B cell (primary cell): ENCODE measurements around the gene SNX32. TPM values are rescaled to one million over a fixed set of nuclear protein-coding genes. Genes with fewer than 3 reads are reported as not detected.

Source experiments
- ATAC-seq: fragments of 200-7000 bp; cut with Tn5 transposase; one replicate; pipeline ENCODE4 v1.10.0; 2021; ENCODE audit warnings: low read depth, mild to moderate bottlenecking, moderate number of reproducible peaks, moderate library complexity
- CTCF ChIA-PET: fragments of 350-600 bp; sonication (Branson Sonifier 250); formaldehyde crosslinking; loops from one replicate; lab custom pipeline; 2021; ENCODE audit warnings: antibody characterized with exemption, inconsistent platforms; lab: Charles Lee
- POLR2A ChIA-PET: fragments of 350-600 bp; sonication (Branson Sonifier 250); formaldehyde crosslinking; loops from one replicate; lab custom pipeline; 2021; ENCODE audit warnings: antibody characterized with exemption; lab: Charles Lee
- DNase-seq: peaks from one replicate; pipeline ENCODE4 v3.0.0; 2013
- H2AFZ ChIP-seq: 2 replicates; pipeline ENCODE4 v1.6.1; 2012; ENCODE audit warnings: mild to moderate bottlenecking, low read depth, low read length; ENCODE audit not compliant: insufficient read depth, poor library complexity, severe bottlenecking
- H3K27ac ChIP-seq, 2 donors: 1 replicate in 1 of 2; 2 replicates in 1 of 2; pipeline ENCODE4 v1.5.1; 2012 to 2013; ENCODE audit warnings: low read length in 2 of 2, mild to moderate bottlenecking in 2 of 2, moderate library complexity in 1 of 2
- H3K27me3 ChIP-seq, 4 experiments: fragments of 200-600 bp in 1 of 4; sonication (generic) in 1 of 4; replicated peaks in 1 of 4; 1 replicate in 2 of 4; 2 replicates in 2 of 4; pipeline versions ENCODE4 v1.6.1 to v1.7.0; 2013 to 2016; ENCODE audit warnings: low read length in 3 of 4, mild to moderate bottlenecking in 2 of 4, mixed read lengths in 1 of 4, moderate library complexity in 1 of 4; ENCODE audit not compliant: insufficient read depth in 4 of 4, control insufficient read depth in 3 of 4; ENCODE audit errors: control extremely low read depth in 1 of 4
- H3K36me3 ChIP-seq, 2 experiments: replicated peaks in 1 of 2; 1 replicate in 1 of 2; 2 replicates in 1 of 2; pipeline versions ENCODE4 v1.6.1 to v1.7.1; 2013; ENCODE audit warnings: low read length in 1 of 2; ENCODE audit not compliant: insufficient read depth in 2 of 2, control insufficient read depth in 1 of 2; ENCODE audit errors: control extremely low read depth in 1 of 2, extremely low read depth in 1 of 2
- H3K4me1 ChIP-seq, 2 donors: fragments of 200-600 bp in 1 of 2; sonication (generic) in 1 of 2; 1 replicate in 1 of 2; 2 replicates in 1 of 2; pipeline versions ENCODE4 v1.5.1 to v1.6.1; 2013 to 2017; ENCODE audit warnings: low read length in 2 of 2; ENCODE audit not compliant: control insufficient read depth in 2 of 2, insufficient read depth in 2 of 2
- H3K4me2 ChIP-seq: replicated peaks from 2 replicates; pipeline ENCODE3; 2012; ENCODE audit warnings: mild to moderate bottlenecking, low read depth, low read length; ENCODE audit not compliant: poor library complexity, severe bottlenecking
- H3K4me3 ChIP-seq, 5 experiments: fragments of 200-600 bp in 1 of 5; sonication (generic) in 1 of 5; 1 replicate in 3 of 5; 2 replicates in 2 of 5; pipeline versions ENCODE4 v1.5.1 to v1.7.0; 2011 to 2016; ENCODE audit warnings: low read length in 4 of 5, mild to moderate bottlenecking in 4 of 5, low read depth in 2 of 5, control low read depth in 1 of 5, moderate library complexity in 1 of 5; ENCODE audit not compliant: insufficient read depth in 1 of 5; ENCODE audit errors: control extremely low read depth in 1 of 5, extremely low read depth in 1 of 5
- H3K79me2 ChIP-seq: fragments of 200-600 bp; sonication (generic); one replicate; pipeline ENCODE4 v1.6.0; 2016; ENCODE audit warnings: low read length; ENCODE audit not compliant: control insufficient read depth, insufficient read depth
- H3K9ac ChIP-seq: fragments of 200-600 bp; sonication (generic); 2 replicates; pipeline ENCODE4 v1.6.1; 2017; ENCODE audit warnings: mild to moderate bottlenecking, low read length, moderate library complexity
- H3K9me3 ChIP-seq, 3 donors: one replicate each; pipeline versions ENCODE4 v1.6.1 to v1.7.1; 2013; ENCODE audit warnings: low read length in 2 of 3; ENCODE audit not compliant: control insufficient read depth in 2 of 3, insufficient read depth in 1 of 3; ENCODE audit errors: control extremely low read depth in 1 of 3
- H4K20me1 ChIP-seq: 2 replicates; pipeline ENCODE4 v1.6.0; 2012; ENCODE audit warnings: mild to moderate bottlenecking, low read length; ENCODE audit not compliant: insufficient read depth, control insufficient read depth, poor library complexity, severe bottlenecking
- H3K27ac Mint-ChIP-seq: one replicate; pipeline ENCODE4 v1.8.0; 2021; ENCODE audit warnings: mixed read lengths
- H3K27me3 Mint-ChIP-seq: one replicate; pipeline ENCODE4 v1.8.0; 2021; ENCODE audit warnings: mixed read lengths
- H3K4me1 Mint-ChIP-seq: one replicate; pipeline ENCODE4 v1.8.0; 2021; ENCODE audit warnings: mixed read lengths
- H3K4me3 Mint-ChIP-seq: one replicate; pipeline ENCODE4 v1.8.0; 2021; ENCODE audit warnings: mixed read lengths
- H3K9me3 Mint-ChIP-seq: one replicate; pipeline ENCODE4 v1.8.0; 2022; ENCODE audit warnings: mixed read lengths; ENCODE audit not compliant: insufficient read depth
- EZH2 ChIP-seq: IDR thresholded peaks from 2 replicates; pipeline ENCODE4 v1.6.1; 2012; ENCODE audit warnings: borderline replicate concordance, low read depth, mild to moderate bottlenecking, moderate library complexity, low read length; ENCODE audit not compliant: insufficient read depth, poor library complexity, severe bottlenecking
- WGBS: methylation state at CpG from one replicate; pipeline ENCODE4 v1.1.5; 2013; ENCODE audit warnings: missing lambda C conversion rate; ENCODE audit not compliant: insufficient coverage; 5-methylcytosine and 5-hydroxymethylcytosine counted together
- intact Hi-C: fragments of 100-400 bp; cut with micrococcal nuclease; formaldehyde crosslinking; loops from one replicate; pipeline ENCODE4 v1.10.0; 2022
- polyA plus RNA-seq: library from polyadenylated mRNA; depleted of rRNA; stranded (reverse); fragments of >200 nt; gene quantifications from 2 replicates; pipeline ENCODE4 v1.2.3, GENCODE V29; 2012
- total RNA-seq, 2 donors: library from RNA; stranded (reverse); fragments of 120-200 nt in 1 of 2; gene quantifications; 1 replicate in 1 of 2; 2 replicates in 1 of 2; pipeline versions ENCODE4 v1.2.3 to v1.2.4, GENCODE V29; 2013 to 2022
- TF ChIP-seq, protein P1 (sequence below): fragments of 200-600 bp; IDR thresholded peaks from one replicate; pipeline ENCODE4 v1.8.0; 2022; ENCODE audit warnings: antibody characterized with exemption, mild to moderate bottlenecking

The SNX32 gene
- total and polyA plus RNA-seq, 2 donors (not counting 1 experiment from before 2014, with no cell fraction given) = 0.57 to 0.89 TPM

DNA sequence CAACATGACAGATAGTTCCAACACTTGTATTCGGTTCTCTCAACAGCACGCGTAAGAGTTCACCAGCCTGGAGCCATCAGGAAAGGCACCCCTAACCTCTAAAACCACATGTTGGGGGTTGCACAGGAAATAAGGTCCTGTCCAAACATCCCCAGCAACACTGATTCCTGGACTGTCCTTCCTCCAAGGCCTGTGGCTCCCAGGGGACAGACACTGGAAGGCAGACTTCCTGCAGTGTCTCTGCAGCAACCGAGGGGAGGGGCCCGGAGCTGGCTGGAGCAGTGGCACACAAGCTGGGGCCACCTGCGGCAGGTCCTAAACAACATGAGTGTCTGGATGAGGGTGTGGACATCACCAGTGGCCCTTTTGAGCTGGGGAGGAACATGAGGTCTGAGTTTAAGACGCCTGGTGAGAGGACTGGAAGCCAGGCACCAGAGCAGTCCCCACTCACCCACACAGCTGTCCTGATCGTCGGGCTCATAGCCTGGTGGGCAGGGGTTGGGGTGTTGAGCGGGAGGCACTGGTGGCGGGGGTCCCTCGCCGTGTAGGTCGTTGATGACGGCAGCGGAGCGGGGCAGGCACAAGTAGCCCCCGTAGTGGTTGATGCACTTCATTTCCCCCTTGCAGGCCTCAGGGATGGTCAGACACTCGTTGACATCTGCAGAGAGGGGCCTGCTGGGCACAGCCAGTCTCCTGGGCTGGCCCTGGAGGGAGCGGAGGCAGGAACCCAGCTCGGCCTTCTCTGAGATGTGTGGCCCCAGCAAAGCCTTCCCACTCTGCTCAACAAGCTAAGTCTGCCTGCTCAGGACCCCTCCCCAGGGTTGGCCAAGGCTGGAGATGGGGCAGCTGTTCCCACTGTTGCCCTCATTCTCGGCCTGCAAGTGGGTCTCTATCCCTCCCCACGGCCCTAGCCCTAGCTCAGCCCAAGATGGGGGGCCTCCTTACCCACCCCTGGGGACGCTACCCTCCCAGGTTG lies 37.2 kb downstream of the SNX32 start:
- H3K9ac ChIP-seq = no peak overlapping the region
- H3K27ac ChIP-seq = no peak overlapping the region
- peaks cover 5% of the 10 kb centered on the region for H3K27me3 Mint-ChIP-seq
- no peak overlapping the region for H2AFZ ChIP-seq
- CTCF ChIA-PET = interaction anchor here (0.5 to 7.0 kb wide), 4 partner anchors 11 to 157 kb away, joined by 3 to 71 read pairs (median 34); partner anchors contain the start of genes CCDC85B, CFL1, FIBP and MUS81
- no peaks in the 10 kb centered on the region for H3K9me3 ChIP-seq
- POLR2A ChIA-PET = interaction anchor here (0.8 to 3.6 kb wide), 4 partner anchors 10 to 231 kb away, joined by 3 to 24 read pairs (median 12); partner anchors contain the start of genes FIBP and MUS81
- H3K4me2 ChIP-seq = no peak overlapping the region
- H3K4me1 Mint-ChIP-seq = peaks cover 29% of the 10 kb centered on the region
- no peaks in the 10 kb centered on the region for H3K27me3 ChIP-seq
- peaks cover 0 to 4% of the 10 kb centered on the region in 2 experiments for H3K36me3 ChIP-seq
- peak overlapping the region; percentile 11 for H3K27ac Mint-ChIP-seq
- H4K20me1 ChIP-seq = no peaks in the 10 kb centered on the region
- H3K9me3 Mint-ChIP-seq = no peaks in the 10 kb centered on the region
- ATAC-seq (no peak), DNase-seq (no peak)
- peaks cover 10 to 29% of the 10 kb centered on the region in 2 donors for H3K4me1 ChIP-seq
- no peak overlapping the region for H3K4me3 ChIP-seq
- TF ChIP-seq EZH2 = no peak
- TF ChIP-seq, protein P1, sequence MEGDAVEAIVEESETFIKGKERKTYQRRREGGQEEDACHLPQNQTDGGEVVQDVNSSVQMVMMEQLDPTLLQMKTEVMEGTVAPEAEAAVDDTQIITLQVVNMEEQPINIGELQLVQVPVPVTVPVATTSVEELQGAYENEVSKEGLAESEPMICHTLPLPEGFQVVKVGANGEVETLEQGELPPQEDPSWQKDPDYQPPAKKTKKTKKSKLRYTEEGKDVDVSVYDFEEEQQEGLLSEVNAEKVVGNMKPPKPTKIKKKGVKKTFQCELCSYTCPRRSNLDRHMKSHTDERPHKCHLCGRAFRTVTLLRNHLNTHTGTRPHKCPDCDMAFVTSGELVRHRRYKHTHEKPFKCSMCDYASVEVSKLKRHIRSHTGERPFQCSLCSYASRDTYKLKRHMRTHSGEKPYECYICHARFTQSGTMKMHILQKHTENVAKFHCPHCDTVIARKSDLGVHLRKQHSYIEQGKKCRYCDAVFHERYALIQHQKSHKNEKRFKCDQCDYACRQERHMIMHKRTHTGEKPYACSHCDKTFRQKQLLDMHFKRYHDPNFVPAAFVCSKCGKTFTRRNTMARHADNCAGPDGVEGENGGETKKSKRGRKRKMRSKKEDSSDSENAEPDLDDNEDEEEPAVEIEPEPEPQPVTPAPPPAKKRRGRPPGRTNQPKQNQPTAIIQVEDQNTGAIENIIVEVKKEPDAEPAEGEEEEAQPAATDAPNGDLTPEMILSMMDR = no peak
- peak overlapping the region; percentile 53 for H3K4me3 Mint-ChIP-seq
- H3K79me2 ChIP-seq = no peaks in the 10 kb centered on the region
- intact Hi-C loops = loop anchor here (5.0 kb wide), 1 partner anchor 181 kb away; the partner anchor contains the start of gene SF3B2
- 55% methylated on average over 16 of the region's 24 CpGs for whole genome bisulfite sequencing
